Coronary artery (tissue), 2 donors: Measurements from ENCODE around the gene B3GALT5.
"Not testable (repeated sequence)": the region's sequence is repeated elsewhere in the genome, so short reads cannot be mapped to it uniquely, and the experiment has no call there.

Experiments
- DNase-seq: peaks from one replicate; pipeline ENCODE4 v3.0.0-alpha.2; 2017; ENCODE audit warnings: low spot score
- H3K27ac ChIP-seq, 2 donors: fragments of 200-600 bp; sonication (generic); one replicate each; pipeline ENCODE4 v1.5.1; 2016 to 2019
- H3K4me3 ChIP-seq: fragments of 200-600 bp; sonication (generic); 2 replicates; pipeline ENCODE4 v1.5.1; 2016; ENCODE audit warnings: mild to moderate bottlenecking, moderate library complexity
- CTCF ChIP-seq: fragments of 200-600 bp; sonication (generic); IDR thresholded peaks from one replicate; pipeline ENCODE4 v1.5.1; 2019; ENCODE audit warnings: antibody characterized with exemption

B3GALT5 gene

GRCh38 chr21:39579734-39580332 lies 32.9 kb upstream of the B3GALT5 start:
- no peak overlapping the region for H3K27ac ChIP-seq
- no peak for TF ChIP-seq CTCF
- no peak overlapping the region for H3K4me3 ChIP-seq
- no peak for DNase-seq

- H3K27ac ChIP-seq, result no peak overlapping the region
- no peak for TF ChIP-seq CTCF
- H3K4me3 ChIP-seq, result no peak overlapping the region
- DNase-seq, result no peak
Measured at GRCh38 chr21:39580744-39581143, 32.0 kb upstream of the B3GALT5 start.

GRCh38 chr21:39581414-39581813 lies 31.3 kb upstream of the B3GALT5 start:
- DNase-seq, result no peak
- Histone ChIP-seq H3K4me3 (no peak overlapping the region), H3K27ac (no peak overlapping the region)
- TF ChIP-seq CTCF, result no peak

- no peak for DNase-seq
- TF ChIP-seq CTCF, result no peak
- no peak overlapping the region for H3K27ac ChIP-seq
- H3K4me3 ChIP-seq, result no peak overlapping the region
Measured at GRCh38 chr21:39582749-39583148, 30.0 kb upstream of the B3GALT5 start.

GRCh38 chr21:39583586-39583985 lies 29.2 kb upstream of the B3GALT5 start:
- not testable (repeated sequence) for H3K27ac ChIP-seq, H3K4me3 ChIP-seq, DNase-seq

- DNase-seq, result no peak
- TF ChIP-seq CTCF, result no peak
- Histone ChIP-seq H3K4me3 (no peak overlapping the region), H3K27ac (no peak overlapping the region)
Measured at GRCh38 chr21:39587376-39587775, 25.4 kb upstream of the B3GALT5 start.

GRCh38 chr21:39588884-39589283 lies 23.9 kb upstream of the B3GALT5 start:
- no peak for TF ChIP-seq CTCF
- no peak overlapping the region for H3K27ac ChIP-seq
- no peak overlapping the region for H3K4me3 ChIP-seq
- no peak for DNase-seq

GRCh38 chr21:39593522-39593921 lies 19.2 kb upstream of the B3GALT5 start:
- H3K27ac ChIP-seq, result no peak overlapping the region
- no peak for TF ChIP-seq CTCF
- H3K4me3 ChIP-seq, result no peak overlapping the region
- no peak for DNase-seq
